Liver (tissue), 9 donors: ENCODE measurements around the gene AUP1. TPM values are rescaled to one million over a fixed set of nuclear protein-coding genes. Genes with fewer than 3 reads are reported as not detected.

Experiments
- DNase-seq: peaks from one replicate; pipeline ENCODE4 v3.0.0-alpha.2; 2017; ENCODE audit warnings: low spot score
- H3K27ac ChIP-seq, 2 donors: one replicate each; pipeline ENCODE4 v1.7.0; 2013; ENCODE audit warnings: inconsistent platforms in 2 of 2, low read length in 2 of 2, control low read depth in 1 of 2, low read depth in 1 of 2, mild to moderate bottlenecking in 1 of 2
- H3K27me3 ChIP-seq, 4 donors: one replicate each; pipeline versions ENCODE4 v1.6.1 to v1.7.0; 2013; ENCODE audit warnings: low read length in 3 of 4, inconsistent platforms in 1 of 4, mild to moderate bottlenecking in 1 of 4, moderate library complexity in 1 of 4; ENCODE audit not compliant: control insufficient read depth in 4 of 4, insufficient read depth in 4 of 4
- H3K36me3 ChIP-seq, 4 donors: one replicate each; pipeline versions ENCODE4 v1.6.1 to v1.7.0; 2013; ENCODE audit warnings: low read length in 3 of 4, mild to moderate bottlenecking in 3 of 4, low read depth in 1 of 4, moderate library complexity in 1 of 4; ENCODE audit not compliant: control insufficient read depth in 4 of 4, insufficient read depth in 3 of 4
- H3K4me1 ChIP-seq, 4 donors: one replicate each; pipeline versions ENCODE4 v1.6.1 to v1.7.0; 2013; ENCODE audit warnings: low read length in 3 of 4, mild to moderate bottlenecking in 3 of 4, moderate library complexity in 1 of 4; ENCODE audit not compliant: control insufficient read depth in 4 of 4, insufficient read depth in 4 of 4
- H3K4me3 ChIP-seq, 3 donors: one replicate each; pipeline versions ENCODE4 v1.6.1 to v1.7.0; 2013; ENCODE audit warnings: low read length in 3 of 3, control low read depth in 1 of 3, low read depth in 1 of 3, mild to moderate bottlenecking in 1 of 3
- H3K9ac ChIP-seq, 2 donors: one replicate each; pipeline ENCODE4 v1.7.0; 2013; ENCODE audit warnings: low read length in 2 of 2, mild to moderate bottlenecking in 2 of 2, moderate library complexity in 2 of 2, control low read depth in 1 of 2, low read depth in 1 of 2
- H3K9me3 ChIP-seq, 4 donors: one replicate each; pipeline versions ENCODE4 v1.6.1 to v1.7.0; 2013; ENCODE audit warnings: low read length in 3 of 4; ENCODE audit not compliant: control insufficient read depth in 4 of 4
- EGR1 ChIP-seq, 2 donors: IDR thresholded peaks; 2 replicates each; pipeline ENCODE4 v1.6.1; 2016 to 2018; ENCODE audit warnings: antibody characterized with exemption in 2 of 2, low read depth in 2 of 2
- FOXA1 ChIP-seq: IDR thresholded peaks from 2 replicates; pipeline ENCODE4 v1.6.1; 2016; ENCODE audit warnings: antibody characterized with exemption
- FOXA2 ChIP-seq: IDR thresholded peaks from 2 replicates; pipeline ENCODE4 v1.6.1; 2016; ENCODE audit warnings: antibody characterized with exemption
- GABPA ChIP-seq, 2 donors: IDR thresholded peaks in 1 of 2; conservative IDR thresholded peaks in 1 of 2; 2 replicates each; pipeline ENCODE4 v1.6.1; 2016; ENCODE audit warnings: antibody characterized with exemption in 2 of 2, mild to moderate bottlenecking in 1 of 2, moderate library complexity in 1 of 2
- HNF4A ChIP-seq, 2 donors: conservative IDR thresholded peaks; 2 replicates each; pipeline ENCODE4 v1.6.1; 2016; ENCODE audit warnings: antibody characterized with exemption in 2 of 2, mild to moderate bottlenecking in 2 of 2
- HNF4G ChIP-seq: IDR thresholded peaks from 2 replicates; pipeline ENCODE4 v1.6.1; 2016; ENCODE audit warnings: antibody characterized with exemption
- JUND ChIP-seq, 2 donors: IDR thresholded peaks; 2 replicates each; pipeline ENCODE4 v1.6.1; 2016; ENCODE audit warnings: antibody characterized with exemption in 2 of 2
- NR2F2 ChIP-seq: IDR thresholded peaks from 2 replicates; pipeline ENCODE4 v1.6.1; 2016; ENCODE audit warnings: antibody characterized with exemption
- RAD21 ChIP-seq, 2 donors: IDR thresholded peaks; 2 replicates each; pipeline ENCODE4 v1.6.1; 2016; ENCODE audit warnings: antibody characterized with exemption in 2 of 2, mild to moderate bottlenecking in 2 of 2
- RXRA ChIP-seq, 2 donors: IDR thresholded peaks; 2 replicates each; pipeline ENCODE4 v1.6.1; 2017 to 2018; ENCODE audit warnings: antibody characterized with exemption in 2 of 2, mild to moderate bottlenecking in 1 of 2
- SP1 ChIP-seq: IDR thresholded peaks from 2 replicates; pipeline ENCODE4 v1.6.1; 2018; ENCODE audit warnings: antibody characterized with exemption, mild to moderate bottlenecking
- TAF1 ChIP-seq: conservative IDR thresholded peaks from 2 replicates; pipeline ENCODE4 v1.6.1; 2016; ENCODE audit warnings: antibody characterized with exemption, mild to moderate bottlenecking
- YY1 ChIP-seq: IDR thresholded peaks from 2 replicates; pipeline ENCODE4 v1.6.1; 2016; ENCODE audit warnings: antibody characterized with exemption, mild to moderate bottlenecking
- WGBS: extraction: QIAGEN DNeasy Blood & Tissue Kit; methylation state at CpG from one replicate; pipeline ENCODE4 v1.1.7; 2013; 5-methylcytosine and 5-hydroxymethylcytosine counted together
- polyA plus RNA-seq, 2 donors: library from polyadenylated mRNA; stranded (reverse) in 1 of 2; unstranded in 1 of 2; fragments of 200-250 nt in 1 of 2; fragments of >200 nt in 1 of 2; fragmentation: Nextera tagmentation in 1 of 2; extraction: Ambion mirVana in 1 of 2; gene quantifications; one replicate each; pipeline versions ENCODE4 v1.2.1 to v1.2.3, GENCODE V29; 2013 to 2015
- total RNA-seq, 2 donors: library from RNA; depleted of rRNA; stranded (reverse); fragments of >200 nt; gene quantifications; one replicate each; pipeline ENCODE4 v1.2.3, GENCODE V29; 2014
- TF ChIP-seq, protein P1 (sequence below): IDR thresholded peaks from 2 replicates; pipeline ENCODE4 v1.6.1; 2016; ENCODE audit warnings: antibody characterized with exemption
- TF ChIP-seq, protein P2 (sequence below): fragments of 150-350 bp; IDR thresholded peaks from 2 replicates; pipeline ENCODE4 v1.5.1; 2017; ENCODE audit warnings: improper control_type of control experiment, low read depth, low read length; ENCODE audit not compliant: missing input control
- TF ChIP-seq, protein P3 (sequence below): IDR thresholded peaks from 2 replicates; pipeline ENCODE4 v1.6.1; 2016; ENCODE audit warnings: antibody characterized with exemption
- TF ChIP-seq, protein P4 (sequence below): IDR thresholded peaks from 2 replicates; pipeline ENCODE4 v1.6.1; 2016; ENCODE audit warnings: antibody characterized with exemption
- TF ChIP-seq, protein P5 (sequence below): IDR thresholded peaks from 2 replicates; pipeline ENCODE4 v1.6.1; 2016; ENCODE audit warnings: antibody characterized with exemption, mild to moderate bottlenecking
- donor health status: healthy.
- donor health status: healthy.
- donor health status: healthy.
- donor health status: healthy.
- donor health status: healthy.

AUP1 gene
- total and polyA plus RNA-seq, 4 donors = 62.6 to 126 (median 109) TPM

DNA sequence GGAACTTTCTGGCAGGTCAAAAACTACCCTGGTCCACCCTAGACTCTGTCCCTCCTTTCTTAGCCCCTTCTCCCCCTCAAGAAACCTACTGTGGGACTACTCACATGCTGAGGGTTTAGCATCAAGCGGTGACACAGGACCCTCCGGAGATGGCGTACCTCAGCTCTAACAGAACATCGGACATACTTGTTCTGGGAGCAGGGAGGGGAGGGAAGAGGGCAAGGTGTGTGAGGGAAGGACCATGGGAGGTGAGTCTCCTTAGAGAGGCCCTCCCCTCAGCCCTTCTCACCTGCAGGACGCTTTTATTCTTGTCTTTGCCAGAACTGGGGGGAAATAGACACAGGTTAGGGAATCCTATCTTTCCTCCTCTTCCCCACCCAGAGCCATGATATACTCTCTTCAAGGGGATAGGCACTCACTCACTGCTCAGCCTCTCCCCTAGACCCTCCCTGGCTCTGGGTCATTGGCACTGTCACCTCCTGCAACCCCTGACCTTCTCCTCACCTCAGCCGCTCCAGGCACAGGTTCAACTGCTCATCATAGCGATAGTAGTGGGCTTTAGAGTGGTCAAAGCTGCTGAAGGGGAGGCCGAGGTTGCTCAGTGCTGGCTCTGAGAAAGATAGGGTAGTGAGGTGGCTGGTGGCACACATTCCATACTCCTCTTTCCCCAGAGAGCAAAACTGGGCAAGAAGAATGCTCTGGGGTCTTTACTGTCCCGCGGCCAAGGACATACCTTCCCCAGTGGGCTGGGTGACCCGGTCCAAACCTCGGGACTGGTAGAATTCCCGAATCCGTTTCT is 23.9 kb downstream of the AUP1 start:
- Histone ChIP-seq H3K27me3 (peaks cover 0 to 4% (median 0%) of the 10 kb centered on the region in 4 donors), H3K4me3 (peak overlapping the region in 2 of 3 donors; percentile 14 to 26), H3K36me3 (peaks cover 0 to 6% (median 4%) of the 10 kb centered on the region in 4 donors), H3K27ac (peak overlapping the region in 1 of 2 donors; percentile 13), H3K4me1 (peaks cover 11 to 61% (median 48%) of the 10 kb centered on the region in 4 donors), H3K9ac (no peak overlapping the region), H3K9me3 (no peaks in the 10 kb centered on the region)
- peak in 1 of 2 donors; percentile 71 for TF ChIP-seq RXRA (IDR thresholded peaks at IDR 0.05)
- TF ChIP-seq, protein P1, sequence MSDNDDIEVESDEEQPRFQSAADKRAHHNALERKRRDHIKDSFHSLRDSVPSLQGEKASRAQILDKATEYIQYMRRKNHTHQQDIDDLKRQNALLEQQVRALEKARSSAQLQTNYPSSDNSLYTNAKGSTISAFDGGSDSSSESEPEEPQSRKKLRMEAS = no peak
- DNase-seq = no peak
- 82% methylated on average over 14 of the region's 14 CpGs for WGBS

DNA sequence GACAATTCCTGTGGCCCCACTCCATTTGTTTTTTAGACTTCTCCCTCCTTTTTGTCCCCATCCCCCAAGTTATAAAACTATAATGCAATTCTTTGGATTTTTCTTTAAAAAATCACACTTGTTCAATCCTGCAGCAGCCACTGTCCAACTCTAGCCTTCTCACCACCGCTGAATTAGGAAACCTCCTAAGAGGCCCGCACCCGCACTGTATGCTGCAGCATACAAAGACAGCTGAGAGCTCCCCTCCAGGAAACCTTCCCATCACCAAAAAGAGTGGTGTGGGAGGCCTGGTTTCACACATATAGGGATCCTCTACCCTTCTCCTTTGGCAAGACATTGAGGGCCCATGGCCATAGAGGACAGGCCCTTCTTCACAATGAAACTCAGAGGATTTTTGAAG is 24.9 kb downstream of the AUP1 start:
- no peak overlapping the region for H3K9ac ChIP-seq
- H3K27ac ChIP-seq = no peak overlapping the region
- DNase-seq = no peak
- peaks cover 0 to 6% (median 4%) of the 10 kb centered on the region in 4 donors for H3K36me3 ChIP-seq
- TF ChIP-seq, protein P2, sequence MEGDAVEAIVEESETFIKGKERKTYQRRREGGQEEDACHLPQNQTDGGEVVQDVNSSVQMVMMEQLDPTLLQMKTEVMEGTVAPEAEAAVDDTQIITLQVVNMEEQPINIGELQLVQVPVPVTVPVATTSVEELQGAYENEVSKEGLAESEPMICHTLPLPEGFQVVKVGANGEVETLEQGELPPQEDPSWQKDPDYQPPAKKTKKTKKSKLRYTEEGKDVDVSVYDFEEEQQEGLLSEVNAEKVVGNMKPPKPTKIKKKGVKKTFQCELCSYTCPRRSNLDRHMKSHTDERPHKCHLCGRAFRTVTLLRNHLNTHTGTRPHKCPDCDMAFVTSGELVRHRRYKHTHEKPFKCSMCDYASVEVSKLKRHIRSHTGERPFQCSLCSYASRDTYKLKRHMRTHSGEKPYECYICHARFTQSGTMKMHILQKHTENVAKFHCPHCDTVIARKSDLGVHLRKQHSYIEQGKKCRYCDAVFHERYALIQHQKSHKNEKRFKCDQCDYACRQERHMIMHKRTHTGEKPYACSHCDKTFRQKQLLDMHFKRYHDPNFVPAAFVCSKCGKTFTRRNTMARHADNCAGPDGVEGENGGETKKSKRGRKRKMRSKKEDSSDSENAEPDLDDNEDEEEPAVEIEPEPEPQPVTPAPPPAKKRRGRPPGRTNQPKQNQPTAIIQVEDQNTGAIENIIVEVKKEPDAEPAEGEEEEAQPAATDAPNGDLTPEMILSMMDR = no peak
- TF ChIP-seq, protein P1 = no peak
- no peak for TF ChIP-seq SP1
- TF ChIP-seq TAF1 = no peak
- TF ChIP-seq EGR1 (IDR thresholded peaks at IDR 0.05; ENCODE audit: low read depth in 2 of 2) = no peak
- no peak for TF ChIP-seq RXRA (IDR thresholded peaks at IDR 0.05)
- TF ChIP-seq NR2F2 = no peak
- TF ChIP-seq, protein P3, sequence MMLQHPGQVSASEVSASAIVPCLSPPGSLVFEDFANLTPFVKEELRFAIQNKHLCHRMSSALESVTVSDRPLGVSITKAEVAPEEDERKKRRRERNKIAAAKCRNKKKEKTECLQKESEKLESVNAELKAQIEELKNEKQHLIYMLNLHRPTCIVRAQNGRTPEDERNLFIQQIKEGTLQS = no peak
- TF ChIP-seq, protein P4, sequence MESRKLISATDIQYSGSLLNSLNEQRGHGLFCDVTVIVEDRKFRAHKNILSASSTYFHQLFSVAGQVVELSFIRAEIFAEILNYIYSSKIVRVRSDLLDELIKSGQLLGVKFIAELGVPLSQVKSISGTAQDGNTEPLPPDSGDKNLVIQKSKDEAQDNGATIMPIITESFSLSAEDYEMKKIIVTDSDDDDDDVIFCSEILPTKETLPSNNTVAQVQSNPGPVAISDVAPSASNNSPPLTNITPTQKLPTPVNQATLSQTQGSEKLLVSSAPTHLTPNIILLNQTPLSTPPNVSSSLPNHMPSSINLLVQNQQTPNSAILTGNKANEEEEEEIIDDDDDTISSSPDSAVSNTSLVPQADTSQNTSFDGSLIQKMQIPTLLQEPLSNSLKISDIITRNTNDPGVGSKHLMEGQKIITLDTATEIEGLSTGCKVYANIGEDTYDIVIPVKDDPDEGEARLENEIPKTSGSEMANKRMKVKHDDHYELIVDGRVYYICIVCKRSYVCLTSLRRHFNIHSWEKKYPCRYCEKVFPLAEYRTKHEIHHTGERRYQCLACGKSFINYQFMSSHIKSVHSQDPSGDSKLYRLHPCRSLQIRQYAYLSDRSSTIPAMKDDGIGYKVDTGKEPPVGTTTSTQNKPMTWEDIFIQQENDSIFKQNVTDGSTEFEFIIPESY = no peak
- no peak for TF ChIP-seq GABPA (IDR thresholded peaks at IDR 0.05 in 1 of 2, conservative IDR thresholded peaks at IDR 0.05 in 1 of 2)
- no peak for TF ChIP-seq FOXA2
- TF ChIP-seq FOXA1 = no peak
- no peak for TF ChIP-seq HNF4G
- no peak for TF ChIP-seq RAD21 (IDR thresholded peaks at IDR 0.05)
- TF ChIP-seq, protein P5, sequence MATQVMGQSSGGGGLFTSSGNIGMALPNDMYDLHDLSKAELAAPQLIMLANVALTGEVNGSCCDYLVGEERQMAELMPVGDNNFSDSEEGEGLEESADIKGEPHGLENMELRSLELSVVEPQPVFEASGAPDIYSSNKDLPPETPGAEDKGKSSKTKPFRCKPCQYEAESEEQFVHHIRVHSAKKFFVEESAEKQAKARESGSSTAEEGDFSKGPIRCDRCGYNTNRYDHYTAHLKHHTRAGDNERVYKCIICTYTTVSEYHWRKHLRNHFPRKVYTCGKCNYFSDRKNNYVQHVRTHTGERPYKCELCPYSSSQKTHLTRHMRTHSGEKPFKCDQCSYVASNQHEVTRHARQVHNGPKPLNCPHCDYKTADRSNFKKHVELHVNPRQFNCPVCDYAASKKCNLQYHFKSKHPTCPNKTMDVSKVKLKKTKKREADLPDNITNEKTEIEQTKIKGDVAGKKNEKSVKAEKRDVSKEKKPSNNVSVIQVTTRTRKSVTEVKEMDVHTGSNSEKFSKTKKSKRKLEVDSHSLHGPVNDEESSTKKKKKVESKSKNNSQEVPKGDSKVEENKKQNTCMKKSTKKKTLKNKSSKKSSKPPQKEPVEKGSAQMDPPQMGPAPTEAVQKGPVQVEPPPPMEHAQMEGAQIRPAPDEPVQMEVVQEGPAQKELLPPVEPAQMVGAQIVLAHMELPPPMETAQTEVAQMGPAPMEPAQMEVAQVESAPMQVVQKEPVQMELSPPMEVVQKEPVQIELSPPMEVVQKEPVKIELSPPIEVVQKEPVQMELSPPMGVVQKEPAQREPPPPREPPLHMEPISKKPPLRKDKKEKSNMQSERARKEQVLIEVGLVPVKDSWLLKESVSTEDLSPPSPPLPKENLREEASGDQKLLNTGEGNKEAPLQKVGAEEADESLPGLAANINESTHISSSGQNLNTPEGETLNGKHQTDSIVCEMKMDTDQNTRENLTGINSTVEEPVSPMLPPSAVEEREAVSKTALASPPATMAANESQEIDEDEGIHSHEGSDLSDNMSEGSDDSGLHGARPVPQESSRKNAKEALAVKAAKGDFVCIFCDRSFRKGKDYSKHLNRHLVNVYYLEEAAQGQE = no peak
- TF ChIP-seq JUND (IDR thresholded peaks at IDR 0.05) = no peak
- TF ChIP-seq HNF4A (conservative IDR thresholded peaks at IDR 0.05) = no peak
- no peak for TF ChIP-seq YY1
- H3K4me3 ChIP-seq = peak overlapping the region in 2 of 3 donors; percentile 76 to 97
- 88% methylated on average over 3 of the region's 3 CpGs for WGBS
- H3K9me3 ChIP-seq = no peaks in the 10 kb centered on the region
- H3K27me3 ChIP-seq = no peaks in the 10 kb centered on the region
- peaks cover 16 to 70% (median 56%) of the 10 kb centered on the region in 4 donors for H3K4me1 ChIP-seq
